HL-60 (cell line): ENCODE results near the gene SPG11.

Source experiments
- POLR2AphosphoS5 ChIP-seq: IDR thresholded peaks from 2 replicates; pipeline ENCODE4 v1.6.1; 2012; ENCODE audit warnings: low read depth
- TF ChIP-seq, protein P1 (sequence below): IDR thresholded peaks from 2 replicates; pipeline ENCODE4 v1.6.1; 2012; ENCODE audit warnings: low read depth; ENCODE audit not compliant: insufficient replicate concordance
- TF ChIP-seq, protein P2 (sequence below): IDR thresholded peaks from one replicate; pipeline ENCODE4 v1.5.1; 2011; ENCODE audit warnings: low read length, control low read depth, inconsistent platforms; ENCODE audit not compliant: insufficient read depth

DNA sequence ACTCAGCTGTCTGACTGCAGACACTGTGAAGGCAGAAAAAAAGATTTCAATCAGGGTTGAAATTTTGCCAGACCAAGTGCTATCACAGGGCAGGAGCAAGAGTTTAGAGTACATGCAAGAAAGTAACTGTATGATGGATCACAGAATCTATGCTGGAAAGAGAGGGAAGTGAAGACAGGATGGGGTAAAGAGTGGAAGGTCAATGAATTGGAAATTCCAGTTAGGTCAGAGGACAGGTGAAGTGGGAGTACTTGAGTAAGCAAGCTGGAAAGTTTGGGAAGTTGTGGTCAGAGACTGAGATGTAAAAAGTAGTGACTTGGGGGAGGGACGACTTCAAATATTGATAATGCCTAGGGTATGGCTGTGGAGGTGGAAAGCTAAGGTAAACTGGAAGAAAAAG is 7.2 kb downstream of the SPG11 start:
- TF ChIP-seq, protein P1, sequence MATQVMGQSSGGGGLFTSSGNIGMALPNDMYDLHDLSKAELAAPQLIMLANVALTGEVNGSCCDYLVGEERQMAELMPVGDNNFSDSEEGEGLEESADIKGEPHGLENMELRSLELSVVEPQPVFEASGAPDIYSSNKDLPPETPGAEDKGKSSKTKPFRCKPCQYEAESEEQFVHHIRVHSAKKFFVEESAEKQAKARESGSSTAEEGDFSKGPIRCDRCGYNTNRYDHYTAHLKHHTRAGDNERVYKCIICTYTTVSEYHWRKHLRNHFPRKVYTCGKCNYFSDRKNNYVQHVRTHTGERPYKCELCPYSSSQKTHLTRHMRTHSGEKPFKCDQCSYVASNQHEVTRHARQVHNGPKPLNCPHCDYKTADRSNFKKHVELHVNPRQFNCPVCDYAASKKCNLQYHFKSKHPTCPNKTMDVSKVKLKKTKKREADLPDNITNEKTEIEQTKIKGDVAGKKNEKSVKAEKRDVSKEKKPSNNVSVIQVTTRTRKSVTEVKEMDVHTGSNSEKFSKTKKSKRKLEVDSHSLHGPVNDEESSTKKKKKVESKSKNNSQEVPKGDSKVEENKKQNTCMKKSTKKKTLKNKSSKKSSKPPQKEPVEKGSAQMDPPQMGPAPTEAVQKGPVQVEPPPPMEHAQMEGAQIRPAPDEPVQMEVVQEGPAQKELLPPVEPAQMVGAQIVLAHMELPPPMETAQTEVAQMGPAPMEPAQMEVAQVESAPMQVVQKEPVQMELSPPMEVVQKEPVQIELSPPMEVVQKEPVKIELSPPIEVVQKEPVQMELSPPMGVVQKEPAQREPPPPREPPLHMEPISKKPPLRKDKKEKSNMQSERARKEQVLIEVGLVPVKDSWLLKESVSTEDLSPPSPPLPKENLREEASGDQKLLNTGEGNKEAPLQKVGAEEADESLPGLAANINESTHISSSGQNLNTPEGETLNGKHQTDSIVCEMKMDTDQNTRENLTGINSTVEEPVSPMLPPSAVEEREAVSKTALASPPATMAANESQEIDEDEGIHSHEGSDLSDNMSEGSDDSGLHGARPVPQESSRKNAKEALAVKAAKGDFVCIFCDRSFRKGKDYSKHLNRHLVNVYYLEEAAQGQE = no peak
- TF ChIP-seq, protein P2, sequence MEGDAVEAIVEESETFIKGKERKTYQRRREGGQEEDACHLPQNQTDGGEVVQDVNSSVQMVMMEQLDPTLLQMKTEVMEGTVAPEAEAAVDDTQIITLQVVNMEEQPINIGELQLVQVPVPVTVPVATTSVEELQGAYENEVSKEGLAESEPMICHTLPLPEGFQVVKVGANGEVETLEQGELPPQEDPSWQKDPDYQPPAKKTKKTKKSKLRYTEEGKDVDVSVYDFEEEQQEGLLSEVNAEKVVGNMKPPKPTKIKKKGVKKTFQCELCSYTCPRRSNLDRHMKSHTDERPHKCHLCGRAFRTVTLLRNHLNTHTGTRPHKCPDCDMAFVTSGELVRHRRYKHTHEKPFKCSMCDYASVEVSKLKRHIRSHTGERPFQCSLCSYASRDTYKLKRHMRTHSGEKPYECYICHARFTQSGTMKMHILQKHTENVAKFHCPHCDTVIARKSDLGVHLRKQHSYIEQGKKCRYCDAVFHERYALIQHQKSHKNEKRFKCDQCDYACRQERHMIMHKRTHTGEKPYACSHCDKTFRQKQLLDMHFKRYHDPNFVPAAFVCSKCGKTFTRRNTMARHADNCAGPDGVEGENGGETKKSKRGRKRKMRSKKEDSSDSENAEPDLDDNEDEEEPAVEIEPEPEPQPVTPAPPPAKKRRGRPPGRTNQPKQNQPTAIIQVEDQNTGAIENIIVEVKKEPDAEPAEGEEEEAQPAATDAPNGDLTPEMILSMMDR = no peak
- no peak for TF ChIP-seq POLR2AphosphoS5
